ENCODE data around the gene SPO11. TPM values are rescaled to one million over a fixed set of nuclear protein-coding genes. Genes with fewer than 3 reads are reported as not detected.

Gene SPO11
- total and polyA plus RNA-seq, 2 donors (not counting 1 experiment from before 2014, with no cell fraction given), result not detected

GRCh38 chr20:57288651-57289277 is 40.8 kb upstream of the SPO11 start:
- Mint-ChIP-seq H3K4me3 (no peak overlapping the region), H3K27ac (no peak overlapping the region)
- intact Hi-C loops (cut with micrococcal nuclease), result no loop called here

GRCh38 chr20:57289391-57290177 is 40.0 kb upstream of the SPO11 start:
- no peaks in the 10 kb centered on the region for H3K79me2 ChIP-seq (ENCODE audit: control insufficient read depth, insufficient read depth, low read length)
- peaks cover 55% of the 10 kb centered on the region for H3K27me3 Mint-ChIP-seq
- H3K9me3 Mint-ChIP-seq (ENCODE audit: insufficient read depth), result no peaks in the 10 kb centered on the region
- CTCF ChIA-PET, result no interaction called here
- H3K9me3 ChIP-seq (ENCODE audit: control extremely low read depth in 1 of 3, control insufficient read depth in 2 of 3, insufficient read depth in 1 of 3, low read length in 2 of 3), result no peaks in the 10 kb centered on the region
- H3K4me3 Mint-ChIP-seq, result no peak overlapping the region
- no peaks in the 10 kb centered on the region for H3K4me1 ChIP-seq (ENCODE audit: control insufficient read depth in 2 of 2, insufficient read depth in 2 of 2, low read length in 2 of 2)
- 59% methylated on average over 6 of the region's 8 CpGs for WGBS (ENCODE audit: insufficient coverage)
- H2AFZ ChIP-seq (ENCODE audit: insufficient read depth, low read depth, low read length, poor library complexity, severe bottlenecking), result no peak overlapping the region
- no peaks in the 10 kb centered on the region for H4K20me1 ChIP-seq (ENCODE audit: control insufficient read depth, insufficient read depth, low read length, poor library complexity, severe bottlenecking)
- no peak overlapping the region for H3K4me3 ChIP-seq (ENCODE audit: control extremely low read depth in 1 of 5, extremely low read depth in 1 of 5, insufficient read depth in 1 of 5, low read depth in 2 of 5, low read length in 4 of 5)
- no peak overlapping the region for H3K27ac Mint-ChIP-seq
- ATAC-seq (ENCODE audit: low read depth) (no peak), DNase-seq (no peak)
- no peaks in the 10 kb centered on the region for H3K36me3 ChIP-seq (replicated peaks in 1 of 2; ENCODE audit: control extremely low read depth in 1 of 2, control insufficient read depth in 1 of 2, extremely low read depth in 1 of 2, insufficient read depth in 2 of 2, low read length in 1 of 2)
- intact Hi-C loops (cut with micrococcal nuclease), result no loop called here
- POLR2A ChIA-PET, result no interaction called here
- H3K4me1 Mint-ChIP-seq, result no peaks in the 10 kb centered on the region
- H3K4me2 ChIP-seq (replicated peaks; ENCODE audit: low read depth, low read length, poor library complexity, severe bottlenecking), result no peak overlapping the region
- H3K27ac ChIP-seq (ENCODE audit: low read length in 2 of 2), result no peak overlapping the region
- no peak overlapping the region for H3K9ac ChIP-seq (ENCODE audit: low read length)
- peaks cover 0 to 15% (median 2%) of the 10 kb centered on the region in 4 experiments for H3K27me3 ChIP-seq (replicated peaks in 1 of 4; ENCODE audit: control extremely low read depth in 1 of 4, control insufficient read depth in 3 of 4, insufficient read depth in 4 of 4, low read length in 3 of 4)
- TF ChIP-seq, protein P1, sequence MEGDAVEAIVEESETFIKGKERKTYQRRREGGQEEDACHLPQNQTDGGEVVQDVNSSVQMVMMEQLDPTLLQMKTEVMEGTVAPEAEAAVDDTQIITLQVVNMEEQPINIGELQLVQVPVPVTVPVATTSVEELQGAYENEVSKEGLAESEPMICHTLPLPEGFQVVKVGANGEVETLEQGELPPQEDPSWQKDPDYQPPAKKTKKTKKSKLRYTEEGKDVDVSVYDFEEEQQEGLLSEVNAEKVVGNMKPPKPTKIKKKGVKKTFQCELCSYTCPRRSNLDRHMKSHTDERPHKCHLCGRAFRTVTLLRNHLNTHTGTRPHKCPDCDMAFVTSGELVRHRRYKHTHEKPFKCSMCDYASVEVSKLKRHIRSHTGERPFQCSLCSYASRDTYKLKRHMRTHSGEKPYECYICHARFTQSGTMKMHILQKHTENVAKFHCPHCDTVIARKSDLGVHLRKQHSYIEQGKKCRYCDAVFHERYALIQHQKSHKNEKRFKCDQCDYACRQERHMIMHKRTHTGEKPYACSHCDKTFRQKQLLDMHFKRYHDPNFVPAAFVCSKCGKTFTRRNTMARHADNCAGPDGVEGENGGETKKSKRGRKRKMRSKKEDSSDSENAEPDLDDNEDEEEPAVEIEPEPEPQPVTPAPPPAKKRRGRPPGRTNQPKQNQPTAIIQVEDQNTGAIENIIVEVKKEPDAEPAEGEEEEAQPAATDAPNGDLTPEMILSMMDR (IDR thresholded peaks at IDR 0.05), result no peak
- TF ChIP-seq EZH2 (IDR thresholded peaks at IDR 0.05; ENCODE audit: borderline replicate concordance, insufficient read depth, low read depth, low read length, poor library complexity, severe bottlenecking), result no peak

More at GRCh38 chr20:57288651-57289277, 40.8 kb upstream of the SPO11 start:
- H3K4me3 ChIP-seq (ENCODE audit: control extremely low read depth in 1 of 5, extremely low read depth in 1 of 5, insufficient read depth in 1 of 5, low read depth in 2 of 5, low read length in 4 of 5), result no peak overlapping the region
- no peaks in the 10 kb centered on the region for H3K4me1 ChIP-seq (ENCODE audit: control insufficient read depth in 2 of 2, insufficient read depth in 2 of 2, low read length in 2 of 2)
- no peaks in the 10 kb centered on the region for H4K20me1 ChIP-seq (ENCODE audit: control insufficient read depth, insufficient read depth, low read length, poor library complexity, severe bottlenecking)
- TF ChIP-seq EZH2 (IDR thresholded peaks at IDR 0.05; ENCODE audit: borderline replicate concordance, insufficient read depth, low read depth, low read length, poor library complexity, severe bottlenecking), result no peak
- ChIA-PET POLR2A (no interaction called here), CTCF (no interaction called here)
- DNase-seq (no peak), ATAC-seq (ENCODE audit: low read depth) (no peak)
- Mint-ChIP-seq H3K4me1 (no peaks in the 10 kb centered on the region), H3K27me3 (peaks cover 53% of the 10 kb centered on the region), H3K9me3 (ENCODE audit: insufficient read depth) (no peaks in the 10 kb centered on the region)
- no peaks in the 10 kb centered on the region for H3K36me3 ChIP-seq (replicated peaks in 1 of 2; ENCODE audit: control extremely low read depth in 1 of 2, control insufficient read depth in 1 of 2, extremely low read depth in 1 of 2, insufficient read depth in 2 of 2, low read length in 1 of 2)
- no peak overlapping the region for H2AFZ ChIP-seq (ENCODE audit: insufficient read depth, low read depth, low read length, poor library complexity, severe bottlenecking)
- H3K79me2 ChIP-seq (ENCODE audit: control insufficient read depth, insufficient read depth, low read length), result no peaks in the 10 kb centered on the region
- H3K4me2 ChIP-seq (replicated peaks; ENCODE audit: low read depth, low read length, poor library complexity, severe bottlenecking), result no peak overlapping the region
- no peak overlapping the region for H3K27ac ChIP-seq (ENCODE audit: low read length in 2 of 2)
- 63% methylated on average over 12 of the region's 16 CpGs for WGBS (ENCODE audit: insufficient coverage)
- H3K27me3 ChIP-seq (replicated peaks in 1 of 4; ENCODE audit: control extremely low read depth in 1 of 4, control insufficient read depth in 3 of 4, insufficient read depth in 4 of 4, low read length in 3 of 4), result peaks cover 0 to 15% (median 2%) of the 10 kb centered on the region in 4 experiments
- no peak overlapping the region for H3K9ac ChIP-seq (ENCODE audit: low read length)
- H3K9me3 ChIP-seq (ENCODE audit: control extremely low read depth in 1 of 3, control insufficient read depth in 2 of 3, insufficient read depth in 1 of 3, low read length in 2 of 3), result no peaks in the 10 kb centered on the region
